Kidney tubule cell (primary cell): ENCODE data around the gene ZZZ3.
"Not testable (repeated sequence)": the region's sequence is repeated elsewhere in the genome, so short reads cannot be mapped to it uniquely, and the experiment has no call there.

Source experiments
- DNase-seq: peaks from one replicate; pipeline ENCODE4 v3.0.0-alpha.2; 2018; ENCODE audit warnings: low spot score

Gene ZZZ3

GRCh38 chr1:77670330-77670729, 12.1 kb downstream of the ZZZ3 start:
- DNase-seq, result no peak

- DNase-seq, result no peak
Measured at GRCh38 chr1:77668924-77669449, 13.5 kb downstream of the ZZZ3 start.

GRCh38 chr1:77664939-77665516, 17.4 kb downstream of the ZZZ3 start:
- no peak for DNase-seq

GRCh38 chr1:77661696-77662095, 20.8 kb downstream of the ZZZ3 start:
- no peak for DNase-seq

GRCh38 chr1:77659879-77660593, 22.4 kb downstream of the ZZZ3 start:
- no peak for DNase-seq

GRCh38 chr1:77658271-77658670, 24.2 kb downstream of the ZZZ3 start:
- DNase-seq, result no peak

GRCh38 chr1:77655431-77655974, 27.0 kb downstream of the ZZZ3 start:
- no peak for DNase-seq

- DNase-seq, result no peak
Measured at GRCh38 chr1:77652970-77653516, 29.4 kb downstream of the ZZZ3 start.

- DNase-seq, result no peak
Measured at GRCh38 chr1:77652268-77652667, 30.2 kb downstream of the ZZZ3 start.

- DNase-seq, result no peak
Measured at GRCh38 chr1:77649127-77649526, 33.3 kb downstream of the ZZZ3 start.

- not testable (repeated sequence) for DNase-seq
Measured at GRCh38 chr1:77646224-77646623, 36.2 kb downstream of the ZZZ3 start.

GRCh38 chr1:77643456-77643855, 39.0 kb downstream of the ZZZ3 start:
- DNase-seq, result no peak

- DNase-seq, result no peak
Measured at GRCh38 chr1:77642941-77643340, 39.5 kb downstream of the ZZZ3 start.

- no peak for DNase-seq
Measured at GRCh38 chr1:77642196-77642595, 40.3 kb downstream of the ZZZ3 start.

- DNase-seq, result no peak
Measured at GRCh38 chr1:77639557-77640069, 42.8 kb downstream of the ZZZ3 start.

GRCh38 chr1:77639056-77639455, 43.4 kb downstream of the ZZZ3 start:
- DNase-seq, result peak; percentile 68

- peak; percentile 4 for DNase-seq
Measured at GRCh38 chr1:77636864-77637263, 45.6 kb downstream of the ZZZ3 start.
